Activated CD4-positive, alpha-beta T cell treated with anti-CD3 and anti-CD28 coated beads, Interleukin-10, Interleukin-2, amounts not matched to agents 100 ng/mL and 50 ng/mL, durations not matched to agents 16 hours and 8 hours (primary cell): Measurements from ENCODE around the gene BAIAP2L1.
"Not testable (repeated sequence)": the region's sequence is repeated elsewhere in the genome, so short reads cannot be mapped to it uniquely, and the experiment has no call there.

ENCODE experiments used
- DNase-seq: peaks from one replicate; pipeline ENCODE4 v3.0.0-alpha.2; 2020

Gene BAIAP2L1

GRCh38 chr7:98400542-98401340, at the start of gene BAIAP2L1:
Gene BAIAP2L1 (minus strand): TSS chr7:98401090. CDS start chr7:98400852, 238 bp downstream.
- peak; percentile 82 for DNase-seq

DNA sequence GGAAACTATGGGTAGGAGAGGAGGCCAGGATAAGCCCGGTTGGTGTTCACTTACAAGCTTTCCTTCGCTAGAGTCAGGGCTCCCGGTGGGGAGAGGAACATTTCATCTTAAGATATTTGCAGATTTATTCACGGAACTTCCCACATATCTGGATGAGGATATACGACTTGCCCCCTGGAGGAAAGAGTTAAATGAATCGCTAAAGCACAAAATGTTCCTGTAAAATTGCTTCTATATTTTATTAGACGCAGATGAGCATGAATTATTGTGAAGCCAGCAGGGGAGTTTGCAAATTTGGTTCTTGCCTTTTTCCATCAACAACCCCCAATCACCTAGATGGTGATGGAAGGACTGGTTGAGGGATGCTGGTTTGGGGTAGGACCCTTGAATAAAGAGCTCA, 47.9 kb upstream of the BAIAP2L1 start:
- DNase-seq = no peak

DNA sequence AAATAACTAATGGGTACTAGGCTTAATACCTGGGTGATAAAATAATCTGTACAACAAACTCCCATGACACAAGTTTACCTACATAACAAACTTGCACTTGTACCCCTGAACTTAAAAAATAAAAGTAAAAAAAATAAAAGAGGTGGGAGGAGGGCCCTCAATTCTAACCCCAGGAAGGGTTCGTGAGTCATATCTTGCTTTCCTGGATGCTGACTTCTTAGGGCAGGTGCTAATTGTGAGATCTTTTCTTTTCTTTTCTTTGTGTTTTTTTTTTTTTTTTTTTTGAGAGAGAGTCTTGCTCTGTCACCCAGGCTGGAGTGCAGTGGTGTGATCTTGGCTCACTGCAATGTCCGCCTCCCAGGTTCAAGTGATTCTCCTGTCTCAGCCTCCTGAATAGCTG, 40.1 kb upstream of the BAIAP2L1 start:
- peak; percentile 18 for DNase-seq

GRCh38 chr7:98439484-98439883, 38.6 kb upstream of the BAIAP2L1 start:
- no peak for DNase-seq

DNA sequence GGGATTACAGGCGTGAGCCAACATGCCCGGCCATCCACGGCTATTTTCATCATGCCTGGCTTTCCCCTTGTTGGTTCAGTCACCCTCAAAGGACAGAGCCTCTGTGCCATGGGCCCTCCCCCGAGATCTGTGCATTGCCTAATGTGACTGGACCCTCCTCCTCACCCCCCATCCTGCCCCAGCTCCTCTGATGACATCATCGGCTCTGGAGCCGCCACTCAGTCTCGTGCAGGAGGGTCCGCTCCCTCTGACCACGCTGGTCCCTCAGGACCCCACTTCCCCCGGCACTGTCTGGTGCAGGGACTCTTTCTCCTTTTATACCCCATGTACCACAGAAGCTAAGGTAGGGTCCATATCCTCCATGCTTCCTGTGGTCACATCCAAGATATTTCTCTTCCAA, 33.2 kb upstream of the BAIAP2L1 start:
- DNase-seq = no peak

- DNase-seq = no peak
Measured at GRCh38 chr7:98429799-98430198, 28.9 kb upstream of the BAIAP2L1 start.

GRCh38 chr7:98423043-98423442, 22.2 kb upstream of the BAIAP2L1 start:
- peak; percentile 3 for DNase-seq

DNA sequence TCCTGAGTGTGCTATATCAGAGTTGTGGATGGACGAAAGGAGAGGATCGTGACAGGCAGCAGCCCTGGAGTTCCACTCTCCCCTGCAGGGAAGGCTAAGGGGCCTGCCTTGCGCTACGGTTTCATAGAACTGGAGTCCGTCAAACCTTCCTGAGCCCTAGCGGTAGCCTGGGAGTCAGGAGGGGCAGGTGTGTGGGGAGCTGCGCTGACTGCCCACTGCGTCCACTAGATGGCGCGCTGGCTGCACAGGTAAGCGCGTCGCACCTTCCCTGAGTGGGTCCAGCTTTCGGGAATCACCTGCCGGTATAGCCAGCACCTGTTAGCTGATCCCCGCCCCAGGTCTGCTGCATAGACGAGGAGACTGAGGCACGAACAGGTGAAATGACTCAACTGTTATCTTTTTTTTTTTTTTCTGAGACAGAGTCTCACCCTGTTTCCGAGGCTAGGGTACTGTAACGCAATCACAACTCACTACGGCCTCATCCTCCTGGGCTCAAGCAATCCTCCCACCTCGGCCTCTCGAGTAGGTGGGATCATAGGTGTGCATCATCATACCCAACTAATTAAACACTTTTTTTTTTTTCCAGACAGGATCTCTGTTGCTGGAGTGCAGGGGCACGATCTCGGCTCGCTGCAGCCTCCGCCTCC, 20.2 kb upstream of the BAIAP2L1 start:
- peak; percentile 61 for DNase-seq

- not testable (repeated sequence) for DNase-seq
Measured at GRCh38 chr7:98419988-98420387, 19.1 kb upstream of the BAIAP2L1 start.

DNA sequence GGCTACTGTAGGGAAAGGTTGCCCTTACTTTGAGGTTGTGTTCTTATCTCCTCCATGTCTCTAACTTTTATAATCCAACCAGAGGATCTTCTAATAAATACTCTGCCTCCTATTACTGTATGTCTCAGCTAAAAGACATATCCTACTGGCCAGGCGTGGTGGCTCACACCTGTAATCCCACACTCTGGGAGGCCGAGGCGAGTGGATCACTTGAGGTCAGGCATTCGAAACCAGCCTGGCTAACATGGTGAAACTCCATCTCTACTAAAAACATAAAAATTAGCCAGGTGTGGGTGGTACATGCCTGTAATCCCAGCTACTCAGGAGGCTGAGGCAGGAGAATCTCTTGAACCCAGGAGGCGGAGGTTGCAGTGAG, 18.4 kb upstream of the BAIAP2L1 start:
- not testable (repeated sequence) for DNase-seq

- DNase-seq = peak; percentile 56
Measured at GRCh38 chr7:98418636-98419315, 17.9 kb upstream of the BAIAP2L1 start.

- no peak for DNase-seq
Measured at GRCh38 chr7:98418271-98418635, 17.4 kb upstream of the BAIAP2L1 start.

DNA sequence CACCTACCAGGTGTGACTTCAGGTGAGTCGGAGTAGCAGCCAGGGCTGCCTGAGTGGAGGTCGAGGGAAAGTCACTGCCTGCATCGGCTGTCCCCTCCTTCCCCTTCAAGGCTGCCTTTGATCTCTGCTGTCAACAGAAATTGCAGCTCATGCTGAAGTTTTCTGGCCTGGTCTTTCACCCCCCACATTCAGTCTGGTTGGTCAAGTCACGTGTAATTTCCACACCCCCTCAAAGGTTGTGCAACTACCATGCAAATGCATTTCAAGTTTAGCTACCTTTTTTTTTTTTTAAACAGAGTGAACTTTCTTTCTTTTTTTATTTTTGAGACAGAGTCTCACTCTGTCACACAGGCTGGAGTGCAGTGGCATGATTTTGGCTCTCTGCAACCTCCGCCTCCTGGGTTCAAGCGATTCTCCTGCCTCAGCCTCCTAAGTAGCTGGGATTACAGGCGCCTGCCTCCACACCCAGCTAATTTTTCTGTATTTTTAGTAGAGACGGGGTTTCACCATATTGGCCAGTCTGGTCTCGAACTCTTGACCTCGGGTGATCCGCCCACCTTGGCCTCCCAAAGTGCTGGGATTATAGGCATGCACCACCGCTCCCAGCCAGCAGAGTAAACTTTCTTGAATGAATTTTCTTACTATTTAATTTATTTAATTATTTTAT, 16.8 kb upstream of the BAIAP2L1 start:
- DNase-seq = not testable (repeated sequence)

GRCh38 chr7:98414205-98414900, 13.5 kb upstream of the BAIAP2L1 start:
- DNase-seq = no peak

DNA sequence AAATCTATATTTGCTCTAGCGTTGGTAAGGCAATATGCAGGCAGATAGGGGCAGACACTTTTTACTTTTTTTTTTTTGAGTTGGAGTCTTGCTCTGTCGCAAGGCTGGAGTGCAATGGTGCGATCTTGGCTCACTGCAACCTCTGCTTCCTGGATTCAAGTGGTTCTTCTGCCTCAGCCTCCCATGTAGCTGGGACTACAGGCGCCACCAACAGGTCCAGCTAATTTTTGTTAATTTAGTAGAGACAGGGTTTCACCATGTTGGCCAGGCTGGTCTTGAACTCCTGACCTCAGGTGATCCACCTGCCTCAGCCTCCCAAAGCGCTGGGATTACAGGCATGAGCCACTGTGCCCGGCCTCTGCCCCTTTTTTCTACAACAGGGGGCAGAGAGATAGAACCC, 12.8 kb upstream of the BAIAP2L1 start:
- not testable (repeated sequence) for DNase-seq

GRCh38 chr7:98409843-98410242, 9.0 kb upstream of the BAIAP2L1 start:
- no peak for DNase-seq

DNA sequence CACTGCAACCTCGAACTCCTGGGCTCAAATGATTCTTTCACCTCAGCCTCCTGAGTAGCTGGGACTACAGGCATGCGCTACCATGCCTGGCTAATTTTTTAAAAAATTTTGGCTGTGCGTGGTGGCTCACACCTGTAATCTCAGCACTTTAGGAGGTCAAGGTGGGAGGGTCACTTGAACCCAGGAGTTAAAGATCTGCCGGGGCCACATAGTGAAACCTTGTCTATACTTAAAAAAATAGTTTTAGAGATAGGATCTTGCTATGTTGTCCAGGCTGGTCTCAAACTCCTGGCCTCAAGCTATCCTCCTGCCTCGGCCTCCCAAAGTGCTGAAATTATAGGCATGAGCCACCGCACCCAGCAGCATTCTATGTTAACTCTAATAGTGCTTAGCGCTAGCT, 7.3 kb upstream of the BAIAP2L1 start:
- not testable (repeated sequence) for DNase-seq

- DNase-seq = no peak
Measured at GRCh38 chr7:98406827-98407226, 5.9 kb upstream of the BAIAP2L1 start.

DNA sequence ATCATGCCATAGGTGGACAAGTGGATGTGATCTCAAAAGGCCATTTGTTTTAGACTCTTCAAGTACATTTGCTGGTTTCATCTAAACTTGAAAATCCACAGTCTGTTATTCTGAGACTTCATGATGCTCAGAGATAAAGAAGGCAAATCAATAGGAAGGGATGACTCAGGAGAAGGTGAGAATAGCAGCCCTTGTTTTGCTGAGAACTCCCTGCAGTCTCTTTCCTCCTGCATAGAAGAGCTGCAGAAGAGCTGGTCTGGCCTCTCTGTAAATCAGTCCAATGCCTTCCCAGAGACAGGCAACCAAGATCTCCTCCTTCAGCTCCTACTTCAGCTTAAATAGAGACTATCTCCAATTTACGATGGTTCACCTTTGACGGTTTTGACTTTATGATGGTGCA, 4.0 kb upstream of the BAIAP2L1 start:
- DNase-seq = no peak

DNA sequence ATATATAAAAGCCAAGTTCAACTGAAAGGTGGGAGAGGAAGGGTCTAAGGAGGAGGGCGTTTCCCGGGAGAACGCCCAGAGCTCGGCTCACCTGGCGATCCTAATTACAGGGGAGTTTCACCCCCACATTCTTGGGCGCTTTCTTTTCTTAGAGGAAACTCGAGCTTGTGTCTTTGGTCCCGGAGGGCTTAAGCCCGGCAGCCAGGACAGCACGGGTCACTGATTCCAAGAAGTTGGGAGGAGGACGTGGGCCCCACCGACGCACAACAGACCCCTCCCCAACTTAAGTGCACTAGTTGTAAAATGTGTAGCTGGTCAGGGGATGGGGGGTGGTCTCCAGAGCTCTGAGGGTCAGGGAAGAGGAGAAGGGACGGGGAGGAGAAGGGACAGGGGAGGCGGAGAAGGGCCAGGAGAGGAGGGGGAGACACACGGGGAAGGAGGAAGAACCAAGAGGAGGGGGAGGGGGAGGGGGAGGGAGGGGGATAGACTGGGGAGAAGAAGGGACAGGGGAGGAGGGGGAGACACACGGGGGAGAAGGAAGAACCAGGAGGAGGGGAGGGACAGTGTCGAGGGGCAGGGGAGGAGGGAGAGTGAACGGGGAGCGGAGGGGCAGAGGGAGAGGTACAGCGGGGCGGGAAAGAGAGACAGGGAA, 874 bp downstream of the BAIAP2L1 start:
- no peak for DNase-seq

GRCh38 chr7:98399462-98399861, 1.4 kb downstream of the BAIAP2L1 start:
- DNase-seq = no peak
